Choroid plexus epithelial cell (primary cell): ENCODE data around the gene TRAIP.

Source experiments
- DNase-seq: peaks from one replicate; pipeline ENCODE4 v3.0.0-alpha.2; 2010; ENCODE audit warnings: low read depth
- H3K4me3 ChIP-seq: 2 replicates; pipeline ENCODE4 v1.5.1; 2011; ENCODE audit warnings: low read depth, mild to moderate bottlenecking, control low read depth, low read length, moderate library complexity
- CTCF ChIP-seq: conservative IDR thresholded peaks from 2 replicates; pipeline ENCODE4 v1.5.1; 2011; ENCODE audit warnings: low read depth, mild to moderate bottlenecking, control low read depth, inconsistent platforms, low read length, moderate library complexity

Gene TRAIP

DNA sequence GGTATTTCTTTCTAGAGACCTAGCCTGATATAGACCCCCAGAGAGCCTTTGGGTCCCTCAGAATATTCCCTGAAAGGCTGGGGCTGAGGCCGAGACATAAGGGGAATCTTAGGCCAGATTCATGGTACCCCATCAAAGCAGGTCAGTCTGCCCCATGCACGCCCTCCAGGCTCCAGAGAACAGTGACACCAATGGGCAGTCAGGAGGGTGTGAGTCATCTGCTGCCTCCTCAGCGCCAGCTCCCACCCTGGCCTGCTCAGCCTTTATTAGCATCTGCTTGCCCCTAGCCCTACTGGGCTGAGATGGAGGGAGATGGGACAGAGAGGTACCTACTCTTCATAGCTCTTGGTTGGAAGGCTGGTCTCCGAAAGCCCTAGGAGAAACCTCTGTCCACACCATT, 27.6 kb upstream of the TRAIP start:
- TF ChIP-seq CTCF = no peak
- H3K4me3 ChIP-seq = no peak overlapping the region
- no peak for DNase-seq

- TF ChIP-seq CTCF = no peak
Measured at GRCh38 chr3:49882166-49882565, 25.8 kb upstream of the TRAIP start.

GRCh38 chr3:49880581-49881315, 24.4 kb upstream of the TRAIP start:
- no peak overlapping the region for H3K4me3 ChIP-seq
- no peak for DNase-seq
- no peak for TF ChIP-seq CTCF

More at GRCh38 chr3:49882166-49882565, 25.8 kb upstream of the TRAIP start:
- H3K4me3 ChIP-seq = no peak overlapping the region
- DNase-seq = peak; percentile 55

- no peak for DNase-seq
- no peak overlapping the region for H3K4me3 ChIP-seq
- no peak for TF ChIP-seq CTCF
Measured at GRCh38 chr3:49879721-49880120, 23.4 kb upstream of the TRAIP start.

- TF ChIP-seq CTCF = no peak
- DNase-seq = no peak
- H3K4me3 ChIP-seq = no peak overlapping the region
Measured at GRCh38 chr3:49878686-49879085, 22.3 kb upstream of the TRAIP start.

- no peak for DNase-seq
- no peak for TF ChIP-seq CTCF
- H3K4me3 ChIP-seq = no peak overlapping the region
Measured at GRCh38 chr3:49877716-49878115, 21.4 kb upstream of the TRAIP start.

GRCh38 chr3:49876567-49876966, 20.2 kb upstream of the TRAIP start:
- H3K4me3 ChIP-seq = no peak overlapping the region
- TF ChIP-seq CTCF = no peak
- no peak for DNase-seq
